Measurements from ENCODE around the gene TNFRSF4. TPM values are rescaled to one million over a fixed set of nuclear protein-coding genes. Genes with fewer than 3 reads are reported as not detected.
A peak's percentile ranks its signal among the peaks of the same experiment; 100 is the strongest.

TNFRSF4 gene
- total RNA-seq, 1 donor from 2014 or later, result not detected

- peak; percentile 1 for DNase-seq (ENCODE audit: low spot score)
- no peaks in the 10 kb centered on the region for H3K36me3 ChIP-seq
- no peaks in the 10 kb centered on the region for H3K9me3 ChIP-seq (ENCODE audit: low read depth)
- H3K27ac Mint-ChIP-seq, result no peak overlapping the region
- TF ChIP-seq CTCF (IDR thresholded peaks at IDR 0.05), result no peak
- TF ChIP-seq EZH2phosphoT487 (IDR thresholded peaks at IDR 0.05), result no peak
- no peak for TF ChIP-seq EZH2 (IDR thresholded peaks at IDR 0.05)
- peaks cover 16% of the 10 kb centered on the region for H3K4me1 ChIP-seq
- peaks cover 4% of the 10 kb centered on the region for H3F3A ChIP-seq (ENCODE audit: low read depth)
- H3K4me1 Mint-ChIP-seq, result peaks cover 21% of the 10 kb centered on the region
- peaks cover 9% of the 10 kb centered on the region for H3K27me3 Mint-ChIP-seq (ENCODE audit: insufficient read depth, low read depth)
- no peak overlapping the region for H3K27ac ChIP-seq
- no peak overlapping the region for H3K9ac ChIP-seq
- no peak overlapping the region for H3K4me3 ChIP-seq
- no peak overlapping the region for H3K4me2 ChIP-seq
- H2AFZ ChIP-seq (replicated peaks), result no peak overlapping the region
- no peak overlapping the region for H3K4me3 Mint-ChIP-seq
- H3K27me3 ChIP-seq, result peaks cover 26% of the 10 kb centered on the region
- H3K36me3 Mint-ChIP-seq, result no peaks in the 10 kb centered on the region
- no peaks in the 10 kb centered on the region for H3K9me3 Mint-ChIP-seq
- no peaks in the 10 kb centered on the region for H3K79me2 ChIP-seq (ENCODE audit: low read depth)
- H4K20me1 ChIP-seq (ENCODE audit: low read depth), result no peaks in the 10 kb centered on the region
Observed at GRCh38 chr1:1171546-1172340, 42.2 kb downstream of the TNFRSF4 start.

- Histone ChIP-seq H3K9me3 (ENCODE audit: low read depth) (no peaks in the 10 kb centered on the region), H3K4me3 (no peak overlapping the region), H3F3A (ENCODE audit: low read depth) (peaks cover 4% of the 10 kb centered on the region), H3K27me3 (peaks cover 20% of the 10 kb centered on the region), H3K4me1 (peaks cover 21% of the 10 kb centered on the region), H3K4me2 (no peak overlapping the region), H2AFZ (replicated peaks) (no peak overlapping the region), H3K79me2 (ENCODE audit: low read depth) (no peaks in the 10 kb centered on the region), H3K27ac (no peak overlapping the region), H3K9ac (no peak overlapping the region), H4K20me1 (ENCODE audit: low read depth) (no peaks in the 10 kb centered on the region), H3K36me3 (no peaks in the 10 kb centered on the region)
- Mint-ChIP-seq H3K4me1 (peaks cover 19% of the 10 kb centered on the region), H3K36me3 (no peaks in the 10 kb centered on the region), H3K4me3 (no peak overlapping the region), H3K27ac (no peak overlapping the region), H3K9me3 (no peaks in the 10 kb centered on the region), H3K27me3 (ENCODE audit: insufficient read depth, low read depth) (peaks cover 8% of the 10 kb centered on the region)
- DNase-seq (ENCODE audit: low spot score), result peak; percentile 5
- no peak for TF ChIP-seq EZH2phosphoT487 (IDR thresholded peaks at IDR 0.05)
- TF ChIP-seq CTCF (IDR thresholded peaks at IDR 0.05), result no peak
- TF ChIP-seq EZH2 (IDR thresholded peaks at IDR 0.05), result no peak
Observed at GRCh38 chr1:1171161-1171545, 42.8 kb downstream of the TNFRSF4 start.

- Histone ChIP-seq H2AFZ (replicated peaks) (no peak overlapping the region), H3K4me2 (no peak overlapping the region), H3K9ac (no peak overlapping the region), H3K4me1 (peaks cover 23% of the 10 kb centered on the region), H4K20me1 (ENCODE audit: low read depth) (no peaks in the 10 kb centered on the region), H3K9me3 (ENCODE audit: low read depth) (no peaks in the 10 kb centered on the region), H3K27ac (no peak overlapping the region), H3F3A (ENCODE audit: low read depth) (peaks cover 8% of the 10 kb centered on the region), H3K79me2 (ENCODE audit: low read depth) (no peaks in the 10 kb centered on the region), H3K4me3 (no peak overlapping the region), H3K27me3 (peaks cover 16% of the 10 kb centered on the region), H3K36me3 (no peaks in the 10 kb centered on the region)
- peak overlapping the region; percentile 74 for H3K27ac Mint-ChIP-seq
- DNase-seq (ENCODE audit: low spot score), result peak; percentile 1
- H3K4me1 Mint-ChIP-seq, result peaks cover 22% of the 10 kb centered on the region
- H3K9me3 Mint-ChIP-seq, result no peaks in the 10 kb centered on the region
- peak overlapping the region; percentile 59 for H3K4me3 Mint-ChIP-seq
- H3K27me3 Mint-ChIP-seq (ENCODE audit: insufficient read depth, low read depth), result peaks cover 8% of the 10 kb centered on the region
- H3K36me3 Mint-ChIP-seq, result no peaks in the 10 kb centered on the region
- no peak for TF ChIP-seq EZH2phosphoT487 (IDR thresholded peaks at IDR 0.05)
- TF ChIP-seq EZH2 (IDR thresholded peaks at IDR 0.05), result no peak
Observed at GRCh38 chr1:1170215-1171091, 43.5 kb downstream of the TNFRSF4 start.
